Spinal cord (tissue), 10 donors: ENCODE data around the gene RIPOR1. TPM values are rescaled to one million over a fixed set of nuclear protein-coding genes. Genes with fewer than 3 reads are reported as not detected.
"Not testable (repeated sequence)": the region's sequence is repeated elsewhere in the genome, so short reads cannot be mapped to it uniquely, and the experiment has no call there.

Source experiments
- DNase-seq, 6 donors: peaks; one replicate each; pipeline versions ENCODE4 v3.0.0 to v3.0.0-alpha.2; 2013 to 2015; ENCODE audit warnings: low spot score in 6 of 6, low read depth in 4 of 6
- H3K27ac ChIP-seq: one replicate; pipeline ENCODE4 v1.5.1; 2013; ENCODE audit warnings: low read depth, low read length, control low read depth
- H3K27me3 ChIP-seq: one replicate; pipeline ENCODE4 v1.6.1; 2013; ENCODE audit warnings: low read length; ENCODE audit not compliant: control insufficient read depth, insufficient read depth
- H3K36me3 ChIP-seq: one replicate; pipeline ENCODE4 v1.6.1; 2013; ENCODE audit warnings: low read length; ENCODE audit not compliant: control insufficient read depth, insufficient read depth
- H3K4me1 ChIP-seq: one replicate; pipeline ENCODE4 v1.6.1; 2013; ENCODE audit warnings: low read length; ENCODE audit not compliant: control insufficient read depth, insufficient read depth
- H3K4me3 ChIP-seq: one replicate; pipeline ENCODE4 v1.5.1; 2013; ENCODE audit warnings: low read depth, low read length, control low read depth
- H3K9me3 ChIP-seq: one replicate; pipeline ENCODE4 v1.6.1; 2013; ENCODE audit warnings: low read length; ENCODE audit not compliant: control insufficient read depth, insufficient read depth
- WGBS: methylation state at CpG from one replicate; pipeline ENCODE4 v1.1.5; 2013; ENCODE audit warnings: missing lambda C conversion rate; ENCODE audit not compliant: insufficient coverage; 5-methylcytosine and 5-hydroxymethylcytosine counted together
- polyA plus RNA-seq, 2 donors: library from polyadenylated mRNA; unstranded; fragments of 120-200 nt; gene quantifications; one replicate each; pipeline ENCODE4 v1.2.1, GENCODE V29; 2013; ENCODE audit not compliant: insufficient read length in 2 of 2
- total RNA-seq, 2 donors: library from RNA; depleted of rRNA in 1 of 2; stranded (reverse); fragments of 120-200 nt in 1 of 2; fragments of >200 nt in 1 of 2; gene quantifications; one replicate each; pipeline versions ENCODE4 v1.2.3 to v1.2.4, GENCODE V29; 2013 to 2014
- donor health status: healthy.

RIPOR1 gene
- total and polyA plus RNA-seq, 4 donors = 33.1 to 105 (median 63.3) TPM

DNA sequence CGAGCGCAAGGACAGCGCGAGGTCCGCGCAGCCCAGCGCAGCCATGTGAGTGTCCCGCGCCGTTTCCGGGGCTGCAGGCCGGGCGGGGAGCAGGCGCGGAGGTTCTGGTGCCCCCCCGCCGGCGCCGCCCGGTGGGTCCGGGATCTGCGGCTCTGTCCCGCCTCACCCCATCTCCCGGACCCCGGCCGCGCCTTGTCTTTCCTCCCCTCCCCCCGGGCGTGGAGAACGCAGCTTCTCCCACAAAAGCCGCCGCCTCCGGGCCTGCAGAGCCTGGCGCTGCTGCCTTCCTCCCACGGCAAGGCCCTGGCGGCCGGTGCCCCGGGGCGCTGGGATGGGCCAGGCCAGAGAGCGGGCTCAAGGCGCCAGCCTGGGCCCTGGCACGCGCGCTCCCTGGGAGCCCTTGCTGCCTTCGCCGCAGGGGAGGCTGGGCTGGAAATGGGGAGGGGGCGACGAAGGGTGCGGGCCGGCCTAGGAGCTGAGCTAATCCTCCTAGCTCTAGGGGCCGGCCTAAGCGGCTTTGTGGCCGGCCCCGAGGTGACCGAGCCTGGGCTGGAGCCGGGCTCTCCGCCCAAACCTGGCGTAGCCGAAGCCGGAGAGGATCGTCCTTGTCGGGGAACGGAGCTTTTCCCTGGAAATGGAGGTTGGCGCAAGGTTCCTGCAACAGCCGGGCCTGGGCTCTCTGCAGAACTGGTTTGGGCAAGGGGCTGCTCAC lies 397 bp downstream of the RIPOR1 start:
- H3K36me3 ChIP-seq = peaks cover 2% of the 10 kb centered on the region
- 0% methylated on average over 65 of the region's 65 CpGs for WGBS
- H3K4me3 ChIP-seq = peak overlapping the region; percentile 72
- peaks cover 32% of the 10 kb centered on the region for H3K4me1 ChIP-seq
- peak overlapping the region; percentile 65 for H3K27ac ChIP-seq
- peak in 2 of 6 donors; percentile 71 to 74 for DNase-seq
- no peaks in the 10 kb centered on the region for H3K9me3 ChIP-seq
- no peaks in the 10 kb centered on the region for H3K27me3 ChIP-seq

DNA sequence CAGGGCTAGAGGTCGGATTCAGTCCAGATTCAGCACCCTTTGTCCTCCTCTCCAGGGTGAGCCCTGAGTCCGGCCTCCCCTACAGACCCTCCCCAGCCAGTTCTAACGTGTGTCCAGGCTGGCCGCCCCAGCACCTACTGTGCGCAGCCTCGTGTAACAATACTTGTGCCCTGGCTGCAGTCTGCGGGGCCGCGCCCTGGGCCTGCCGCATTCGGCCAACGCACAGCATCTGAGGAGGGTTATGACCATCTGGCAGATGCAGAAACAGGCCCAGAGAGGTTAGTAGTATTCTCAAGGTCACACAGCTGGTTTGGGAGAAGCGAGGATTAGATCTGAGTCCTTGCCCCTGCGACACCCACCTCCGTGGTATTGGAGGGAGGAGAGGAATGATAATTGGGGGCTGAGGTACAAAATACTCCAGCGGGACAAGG lies 968 bp downstream of the RIPOR1 start:
- 3% methylated on average over 14 of the region's 16 CpGs for WGBS
- Histone ChIP-seq H3K36me3 (peaks cover 2% of the 10 kb centered on the region), H3K4me3 (peak overlapping the region; percentile 72), H3K4me1 (peaks cover 32% of the 10 kb centered on the region), H3K27me3 (no peaks in the 10 kb centered on the region), H3K27ac (peak overlapping the region; percentile 65), H3K9me3 (no peaks in the 10 kb centered on the region)
- peak in 1 of 6 donors; percentile 41 for DNase-seq

GRCh38 chr16:67530013-67530939 lies 1.6 kb downstream of the RIPOR1 start:
- Histone ChIP-seq H3K36me3 (peaks cover 5% of the 10 kb centered on the region), H3K4me1 (peaks cover 35% of the 10 kb centered on the region), H3K27ac (peak overlapping the region; percentile 65), H3K9me3 (no peaks in the 10 kb centered on the region), H3K27me3 (no peaks in the 10 kb centered on the region), H3K4me3 (peak overlapping the region; percentile 72)
- WGBS = 3% methylated on average over 45 of the region's 48 CpGs
- peak in 2 of 6 donors; percentile 83 to 85 for DNase-seq

- Histone ChIP-seq H3K4me3 (no peak overlapping the region), H3K36me3 (peaks cover 6% of the 10 kb centered on the region), H3K27ac (no peak overlapping the region), H3K9me3 (no peaks in the 10 kb centered on the region), H3K4me1 (peaks cover 36% of the 10 kb centered on the region), H3K27me3 (no peaks in the 10 kb centered on the region)
- 67% methylated on average over 4 of the region's 4 CpGs for WGBS
- DNase-seq = no peak
These were observed 2.6 kb downstream of the RIPOR1 start for GRCh38 chr16:67531247-67531646.

GRCh38 chr16:67533024-67533560 lies 4.5 kb downstream of the RIPOR1 start:
- Histone ChIP-seq H3K4me3 (no peak overlapping the region), H3K36me3 (peaks cover 6% of the 10 kb centered on the region), H3K27me3 (peaks cover 2% of the 10 kb centered on the region), H3K27ac (no peak overlapping the region), H3K9me3 (no peaks in the 10 kb centered on the region), H3K4me1 (peaks cover 49% of the 10 kb centered on the region)
- no peak for DNase-seq
- 77% methylated on average over 9 of the region's 9 CpGs for WGBS

DNA sequence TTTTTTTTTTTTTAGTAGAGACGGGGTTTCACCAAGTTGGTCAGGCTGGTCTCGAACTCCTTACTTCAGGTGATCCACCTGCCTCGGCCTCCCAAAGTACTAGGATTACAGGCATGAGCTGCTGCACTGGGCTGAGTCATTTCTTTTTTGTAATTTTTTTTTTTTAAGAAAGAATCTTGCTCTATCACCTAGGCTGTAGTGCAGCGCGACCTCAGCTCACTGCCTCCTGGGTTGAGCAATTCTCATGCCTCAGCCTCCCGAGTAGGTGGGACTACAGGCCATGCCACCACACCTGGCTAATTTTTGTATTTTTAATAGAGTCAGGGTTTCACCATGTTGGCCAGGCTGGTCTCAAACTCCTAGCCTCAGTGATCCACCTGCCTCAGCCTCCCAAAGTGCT lies 5.4 kb downstream of the RIPOR1 start:
- WGBS = 60% methylated on average over 1 of the region's 6 CpGs
- not testable (repeated sequence) for DNase-seq, H3K27me3 ChIP-seq, H3K9me3 ChIP-seq, H3K27ac ChIP-seq, H3K4me3 ChIP-seq
- Histone ChIP-seq H3K4me1 (peaks cover 54% of the 10 kb centered on the region), H3K36me3 (peaks cover 12% of the 10 kb centered on the region)

DNA sequence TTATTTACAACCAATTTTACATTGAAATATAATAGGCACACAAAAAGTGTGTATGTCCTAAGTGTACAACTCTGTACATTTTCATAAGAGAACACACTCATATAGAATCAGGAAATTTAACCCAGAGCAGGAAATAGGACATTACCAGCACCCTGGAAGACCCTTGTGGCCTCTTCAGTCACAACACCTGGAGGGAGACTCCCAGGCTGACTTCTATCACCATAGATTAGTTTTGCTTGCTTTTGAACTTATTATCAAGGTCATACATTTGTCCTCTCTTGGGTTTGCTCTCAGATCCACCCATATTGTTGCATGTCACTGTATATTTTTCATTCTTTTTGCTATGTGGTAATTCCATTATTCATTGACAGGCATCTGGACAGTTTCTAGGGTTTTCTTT lies 5.8 kb downstream of the RIPOR1 start:
- DNase-seq = no peak
- H3K27me3 ChIP-seq = peaks cover 2% of the 10 kb centered on the region
- H3K9me3 ChIP-seq = no peaks in the 10 kb centered on the region
- H3K4me3 ChIP-seq = no peak overlapping the region
- H3K27ac ChIP-seq = no peak overlapping the region
- peaks cover 15% of the 10 kb centered on the region for H3K36me3 ChIP-seq
- H3K4me1 ChIP-seq = peaks cover 52% of the 10 kb centered on the region

- WGBS = 92% methylated on average over 2 of the region's 2 CpGs
- peaks cover 22% of the 10 kb centered on the region for H3K36me3 ChIP-seq
- H3K4me1 ChIP-seq = peaks cover 44% of the 10 kb centered on the region
- H3K27ac ChIP-seq = no peak overlapping the region
- DNase-seq = no peak
- peaks cover 2% of the 10 kb centered on the region for H3K27me3 ChIP-seq
- H3K4me3 ChIP-seq = no peak overlapping the region
- H3K9me3 ChIP-seq = no peaks in the 10 kb centered on the region
These were observed 6.6 kb downstream of the RIPOR1 start for GRCh38 chr16:67535201-67535600.

- 1% methylated on average over 32 of the region's 32 CpGs for WGBS
- Histone ChIP-seq H3K4me1 (peaks cover 32% of the 10 kb centered on the region), H3K9me3 (no peaks in the 10 kb centered on the region), H3K27ac (peak overlapping the region; percentile 71), H3K36me3 (peaks cover 40% of the 10 kb centered on the region), H3K4me3 (peak overlapping the region; percentile 56), H3K27me3 (peaks cover 2% of the 10 kb centered on the region)
- DNase-seq = peak in 1 of 6 donors; percentile 72
These were observed 8.6 kb downstream of the RIPOR1 start for GRCh38 chr16:67537270-67537635.
